WTC11 (cell line): ENCODE measurements around the gene GALNT3. TPM values are rescaled to one million over a fixed set of nuclear protein-coding genes. Genes with fewer than 3 reads are reported as not detected.

Experiments used
- ATAC-seq: fragments of 200-7000 bp; cut with Tn5 transposase; 2 replicates; pipeline ENCODE4 v1.10.0; 2021; ENCODE audit warnings: mild to moderate bottlenecking, moderate library complexity
- CTCF ChIA-PET: fragments of 300-600 bp; sonication (Branson Sonifier 250); formaldehyde crosslinking; loops from one replicate; lab custom pipeline; 2021; ENCODE audit warnings: antibody characterized with exemption; lab: Charles Lee
- POLR2A ChIA-PET: fragments of 350-600 bp; sonication (Branson Sonifier 250); formaldehyde crosslinking; loops from one replicate; lab custom pipeline; 2021; ENCODE audit warnings: antibody characterized with exemption; lab: Charles Lee
- DNase-seq: peaks from one replicate; pipeline ENCODE4 v3.0.0; 2021; ENCODE audit warnings: low spot score
- H3K27ac Mint-ChIP-seq: 2 replicates; pipeline ENCODE4 v1.8.0; 2021; ENCODE audit warnings: mixed read lengths
- H3K27me3 Mint-ChIP-seq: 2 replicates; pipeline ENCODE4 v1.8.0; 2021; ENCODE audit warnings: low read depth, mild to moderate bottlenecking, moderate library complexity, mixed read lengths
- H3K36me3 Mint-ChIP-seq: 2 replicates; pipeline ENCODE4 v1.8.0; 2021; ENCODE audit warnings: mixed read lengths
- H3K4me1 Mint-ChIP-seq: 2 replicates; pipeline ENCODE4 v1.8.0; 2022; ENCODE audit warnings: mixed read lengths
- H3K4me3 Mint-ChIP-seq: 2 replicates; pipeline ENCODE4 v1.8.0; 2021; ENCODE audit warnings: mild to moderate bottlenecking, moderate library complexity, mixed read lengths
- H3K9me3 Mint-ChIP-seq: 2 replicates; pipeline ENCODE4 v1.8.0; 2021; ENCODE audit warnings: mixed read lengths
- ARID4B ChIP-seq: sonication (generic); formaldehyde crosslinking; IDR thresholded peaks from 2 replicates; pipeline ENCODE4 v1.8.0; 2023; ENCODE audit warnings: missing genetic modification reagents, mild to moderate bottlenecking, borderline replicate concordance
- ELF4 ChIP-seq: sonication (generic); formaldehyde crosslinking; IDR thresholded peaks from 2 replicates; pipeline ENCODE4 v1.8.1; 2022; ENCODE audit warnings: low read depth, mild to moderate bottlenecking, moderate library complexity, missing genetic modification reagents
- GABPB1 ChIP-seq: sonication (generic); formaldehyde crosslinking; IDR thresholded peaks from 2 replicates; pipeline ENCODE4 v1.8.1; 2023; ENCODE audit warnings: mild to moderate bottlenecking, missing genetic modification reagents
- GRHL2 ChIP-seq: fragments of 250-450 bp; sonication (Bioruptor Pico); IDR thresholded peaks from 2 replicates; pipeline ENCODE4 v1.8.0; 2022; ENCODE audit warnings: mild to moderate bottlenecking, moderate library complexity; ENCODE audit not compliant: insufficient replicate concordance, severe bottlenecking
- HMGA2 ChIP-seq: fragments of 250-450 bp; sonication (Bioruptor Pico); IDR thresholded peaks from 2 replicates; pipeline ENCODE4 v1.4.0; 2021; ENCODE audit warnings: mild to moderate bottlenecking, moderate library complexity
- HMGXB4 ChIP-seq: sonication (generic); formaldehyde crosslinking; IDR thresholded peaks from 2 replicates; pipeline ENCODE4 v1.8.1; 2023; ENCODE audit warnings: mild to moderate bottlenecking, moderate library complexity, missing genetic modification reagents
- IRF1 ChIP-seq: sonication (generic); formaldehyde crosslinking; IDR thresholded peaks from 2 replicates; pipeline ENCODE4 v1.8.0; 2023; ENCODE audit warnings: missing genetic modification reagents
- JUN ChIP-seq: sonication (generic); formaldehyde crosslinking; IDR thresholded peaks from 2 replicates; pipeline ENCODE4 v1.8.0; 2023; ENCODE audit warnings: mild to moderate bottlenecking, missing genetic modification reagents
- KAT7 ChIP-seq: sonication (generic); formaldehyde crosslinking; IDR thresholded peaks from 2 replicates; pipeline ENCODE4 v1.8.1; 2023; ENCODE audit warnings: missing genetic modification reagents, mild to moderate bottlenecking, borderline replicate concordance
- NFYB ChIP-seq: sonication (generic); formaldehyde crosslinking; conservative IDR thresholded peaks from 2 replicates; pipeline ENCODE4 v1.8.0; 2022; ENCODE audit warnings: low read depth, missing genetic modification reagents
- NR3C1 ChIP-seq: sonication (generic); formaldehyde crosslinking; conservative IDR thresholded peaks from 2 replicates; pipeline ENCODE4 v1.8.1; 2023; ENCODE audit warnings: low read depth, mild to moderate bottlenecking, missing genetic modification reagents
- OVOL2 ChIP-seq: fragments of 250-450 bp; sonication (Bioruptor Pico); IDR thresholded peaks from 2 replicates; pipeline ENCODE4 v1.9.0; 2021; ENCODE audit warnings: mild to moderate bottlenecking, borderline replicate concordance
- RELA ChIP-seq: sonication (generic); formaldehyde crosslinking; IDR thresholded peaks from 2 replicates; pipeline ENCODE4 v1.8.1; 2022; ENCODE audit warnings: missing genetic modification reagents, mild to moderate bottlenecking, borderline replicate concordance
- SMAD3 ChIP-seq: sonication (generic); formaldehyde crosslinking; IDR thresholded peaks from 2 replicates; pipeline ENCODE4 v1.8.0; 2022; ENCODE audit warnings: missing genetic modification reagents, mild to moderate bottlenecking, borderline replicate concordance
- TEAD1 ChIP-seq: sonication (generic); formaldehyde crosslinking; IDR thresholded peaks from 2 replicates; pipeline ENCODE4 v1.8.0; 2022; ENCODE audit warnings: mild to moderate bottlenecking, missing genetic modification reagents
- ZNF317 ChIP-seq: sonication (generic); formaldehyde crosslinking; IDR thresholded peaks from 2 replicates; pipeline ENCODE4 v1.8.1; 2023; ENCODE audit warnings: low read depth, mild to moderate bottlenecking, moderate library complexity, missing genetic modification reagents, borderline replicate concordance
- ZNF423 ChIP-seq: fragments of 250-450 bp; sonication (Bioruptor Pico); IDR thresholded peaks from 2 replicates; pipeline ENCODE4 v2.1.2; 2022; ENCODE audit warnings: mild to moderate bottlenecking, moderate library complexity
- total RNA-seq: library from RNA; stranded (reverse); gene quantifications from 3 replicates; pipeline ENCODE4 v1.2.3, GENCODE V29; 2021
- TF ChIP-seq, protein P1 (sequence below): sonication (generic); formaldehyde crosslinking; IDR thresholded peaks from 2 replicates; pipeline ENCODE4 v1.8.0; 2022; ENCODE audit warnings: mild to moderate bottlenecking, missing genetic modification reagents
- TF ChIP-seq, protein P2 (sequence below): sonication (generic); formaldehyde crosslinking; conservative IDR thresholded peaks from 2 replicates; pipeline ENCODE4 v1.8.1; 2022; ENCODE audit warnings: mild to moderate bottlenecking, missing genetic modification reagents
- TF ChIP-seq, protein P3 (sequence below): sonication (generic); formaldehyde crosslinking; IDR thresholded peaks from 2 replicates; pipeline ENCODE4 v1.8.1; 2022; ENCODE audit warnings: low read depth, mild to moderate bottlenecking, moderate library complexity, missing genetic modification reagents, borderline replicate concordance

Gene GALNT3
- total RNA-seq, 1 experiment from 2014 or later = 19.4 TPM

DNA sequence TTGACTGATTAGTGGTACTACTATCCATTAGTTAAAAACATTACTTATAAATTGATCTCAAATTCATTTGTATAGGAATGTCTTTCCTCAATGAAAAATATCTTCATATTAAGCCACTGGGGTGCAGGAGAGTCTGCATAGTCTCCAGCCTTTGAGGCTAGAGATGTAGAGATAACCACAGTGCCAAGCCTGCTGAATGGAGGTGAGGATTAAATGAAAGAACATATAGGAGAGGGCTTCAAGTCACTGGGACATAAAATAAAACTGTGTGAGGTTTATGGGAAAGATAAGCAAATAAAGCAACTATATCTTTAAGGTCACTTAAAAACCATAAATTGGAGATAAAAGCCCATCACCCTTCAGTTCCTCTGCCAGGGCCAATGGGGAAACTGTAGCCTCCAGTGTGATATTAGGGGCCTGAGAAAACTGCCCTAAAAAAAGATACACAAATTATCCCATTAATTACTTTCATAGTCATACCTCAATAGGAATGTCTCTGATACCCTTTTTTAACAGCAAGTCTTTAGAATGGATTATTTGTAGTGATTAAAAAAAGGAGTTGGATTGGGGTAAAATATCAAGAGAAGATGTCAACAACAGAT, 27.6 kb downstream of the GALNT3 start (continued):
- TF ChIP-seq ARID4B (CRISPR knock-in tag) (no peak), IRF1 (CRISPR knock-in tag) (no peak), JUN (CRISPR knock-in tag) (no peak), NR3C1 (CRISPR knock-in tag) (no peak), ZNF423 (CRISPR knock-in tag) (no peak), HMGA2 (no peak), KAT7 (no peak), ZNF317 (CRISPR knock-in tag) (no peak), TEAD1 (CRISPR knock-in tag) (no peak)
- TF ChIP-seq, protein P1, sequence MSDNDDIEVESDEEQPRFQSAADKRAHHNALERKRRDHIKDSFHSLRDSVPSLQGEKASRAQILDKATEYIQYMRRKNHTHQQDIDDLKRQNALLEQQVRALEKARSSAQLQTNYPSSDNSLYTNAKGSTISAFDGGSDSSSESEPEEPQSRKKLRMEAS (CRISPR knock-in tag) = no peak
- TF ChIP-seq, protein P2, sequence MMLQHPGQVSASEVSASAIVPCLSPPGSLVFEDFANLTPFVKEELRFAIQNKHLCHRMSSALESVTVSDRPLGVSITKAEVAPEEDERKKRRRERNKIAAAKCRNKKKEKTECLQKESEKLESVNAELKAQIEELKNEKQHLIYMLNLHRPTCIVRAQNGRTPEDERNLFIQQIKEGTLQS (CRISPR knock-in tag) = no peak
- TF ChIP-seq, all 79 proteins: peak for 0

DNA sequence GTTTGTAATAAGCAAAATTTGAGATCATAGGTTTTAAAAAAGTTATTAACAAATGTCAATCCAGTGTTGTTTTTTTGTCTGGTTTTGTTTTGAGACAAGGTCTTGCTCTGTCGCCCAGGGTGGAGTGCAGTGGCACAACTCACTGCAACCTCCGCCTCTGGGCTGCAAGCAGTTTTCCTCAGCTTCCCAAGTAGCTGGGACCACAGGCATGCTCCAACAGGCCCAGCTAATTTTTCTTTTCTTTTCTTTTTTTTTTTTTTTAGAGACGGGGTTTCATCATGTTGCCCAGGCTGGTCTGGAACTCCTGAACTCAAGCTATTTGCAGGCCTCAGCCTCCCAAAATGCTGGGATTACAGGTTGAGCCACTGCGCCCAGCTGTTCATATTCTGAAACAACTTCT, 31.3 kb downstream of the GALNT3 start:
- H3K27ac Mint-ChIP-seq = peak overlapping the region; percentile 86; the same call in 1 of the 2 replicates
- POLR2A ChIA-PET = interaction anchor here (1.1 kb wide), 1 partner anchor 31 kb away, joined by 3 read pairs; the partner anchor contains the start of gene GALNT3
- ATAC-seq (peak; percentile 64), DNase-seq (no peak)
- CTCF ChIA-PET = interaction anchor here (0.7 to 4.3 kb wide), 5 partner anchors 16 to 461 kb away, joined by 3 to 22 read pairs (median 3); no protein-coding TSS in a partner anchor
- H3K36me3 Mint-ChIP-seq = peaks cover 25% of the 10 kb centered on the region
- peaks cover 49% of the 10 kb centered on the region for H3K4me1 Mint-ChIP-seq
- H3K9me3 Mint-ChIP-seq = no peaks in the 10 kb centered on the region
- no peak overlapping the region for H3K4me3 Mint-ChIP-seq
- no peaks in the 10 kb centered on the region for H3K27me3 Mint-ChIP-seq
- TF ChIP-seq, protein P3, sequence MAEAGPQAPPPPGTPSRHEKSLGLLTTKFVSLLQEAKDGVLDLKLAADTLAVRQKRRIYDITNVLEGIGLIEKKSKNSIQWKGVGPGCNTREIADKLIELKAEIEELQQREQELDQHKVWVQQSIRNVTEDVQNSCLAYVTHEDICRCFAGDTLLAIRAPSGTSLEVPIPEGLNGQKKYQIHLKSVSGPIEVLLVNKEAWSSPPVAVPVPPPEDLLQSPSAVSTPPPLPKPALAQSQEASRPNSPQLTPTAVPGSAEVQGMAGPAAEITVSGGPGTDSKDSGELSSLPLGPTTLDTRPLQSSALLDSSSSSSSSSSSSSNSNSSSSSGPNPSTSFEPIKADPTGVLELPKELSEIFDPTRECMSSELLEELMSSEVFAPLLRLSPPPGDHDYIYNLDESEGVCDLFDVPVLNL = no peak
- no peak for TF ChIP-seq JUN (CRISPR knock-in tag)
- TF ChIP-seq, protein P1 (CRISPR knock-in tag) = no peak
- TF ChIP-seq NFYB = no peak
- TF ChIP-seq RELA (CRISPR knock-in tag) = no peak
- TF ChIP-seq ELF4 = no peak
- no peak for TF ChIP-seq GABPB1 (CRISPR knock-in tag)
- no peak for TF ChIP-seq SMAD3 (CRISPR knock-in tag)
- no peak for TF ChIP-seq HMGXB4
- TF ChIP-seq OVOL2 (CRISPR knock-in tag) = no peak
- no peak for TF ChIP-seq GRHL2 (CRISPR knock-in tag)
- no peak for TF ChIP-seq ARID4B (CRISPR knock-in tag)
